IMR-90 (cell line): ENCODE measurements around the gene ELMO1. TPM values are rescaled to one million over a fixed set of nuclear protein-coding genes. Genes with fewer than 3 reads are reported as not detected.

Experiments
- ATAC-seq: fragments of 200-7000 bp; cut with Tn5 transposase; 2 replicates; pipeline ENCODE4 v1.9.1; 2020; ENCODE audit warnings: low read depth, mild to moderate bottlenecking, moderate library complexity
- BruUV-seq: library from RNA; stranded (reverse); fragments of 400-500 nt; replicated peaks from 2 replicates; lab custom pipeline; 2021; lab: Mats Ljungman, UMichigan
- CTCF ChIA-PET: fragments of 300-600 bp; formaldehyde crosslinking; extraction: SDS; loops from one replicate; lab custom pipeline; 2021; ENCODE audit warnings: antibody characterized with exemption; lab: Yijun Ruan, JAX
- POLR2A ChIA-PET: fragments of 300-600 bp; sonication (Branson Sonifier 250); formaldehyde crosslinking; loops from one replicate; lab custom pipeline; 2022; ENCODE audit warnings: antibody characterized with exemption; ENCODE audit not compliant: unreplicated experiment; lab: Charles Lee
- DNase-seq: peaks from one replicate; pipeline ENCODE4 v3.0.0; 2013
- H2AFZ ChIP-seq: replicated peaks from 2 replicates; pipeline ENCODE3; 2013; ENCODE audit warnings: low read length, mild to moderate bottlenecking; ENCODE audit not compliant: poor library complexity
- H2AK5ac ChIP-seq: 2 replicates; pipeline ENCODE4 v1.6.1; 2013; ENCODE audit warnings: low read depth, low read length, inconsistent platforms
- H2AK9ac ChIP-seq: replicated peaks from 2 replicates; pipeline ENCODE3; 2013; ENCODE audit warnings: mild to moderate bottlenecking, low read depth, low read length, moderate library complexity; ENCODE audit not compliant: poor library complexity
- H2BK120ac ChIP-seq: 2 replicates; pipeline ENCODE4 v1.6.1; 2013; ENCODE audit warnings: low read depth, low read length, inconsistent platforms
- H2BK15ac ChIP-seq: 3 replicates; pipeline ENCODE4 v1.6.1; 2013; ENCODE audit warnings: low read depth, low read length, inconsistent platforms
- H2BK20ac ChIP-seq: 2 replicates; pipeline ENCODE4 v1.6.1; 2013; ENCODE audit warnings: low read depth, mild to moderate bottlenecking, inconsistent platforms, low read length, moderate library complexity
- H2BK5ac ChIP-seq: 2 replicates; pipeline ENCODE4 v1.6.1; 2013; ENCODE audit warnings: mild to moderate bottlenecking, low read depth, low read length, inconsistent platforms; ENCODE audit not compliant: poor library complexity, severe bottlenecking
- H3K14ac ChIP-seq: replicated peaks from 2 replicates; pipeline ENCODE4 v1.6.1; 2013; ENCODE audit warnings: low read depth, low read length, inconsistent platforms
- H3K18ac ChIP-seq: 2 replicates; pipeline ENCODE4 v1.6.1; 2013; ENCODE audit warnings: low read depth, low read length, control low read depth
- H3K23ac ChIP-seq: 2 replicates; pipeline ENCODE4 v1.6.1; 2013; ENCODE audit warnings: low read depth, low read length, inconsistent platforms
- H3K27ac ChIP-seq: 2 replicates; pipeline ENCODE4 v1.5.1; 2013; ENCODE audit warnings: mild to moderate bottlenecking, control low read depth, low read length; ENCODE audit not compliant: insufficient read depth
- H3K27me3 ChIP-seq: 2 replicates; pipeline ENCODE4 v1.6.1; 2013; ENCODE audit warnings: low read length; ENCODE audit not compliant: control insufficient read depth, insufficient read depth
- H3K36me3 ChIP-seq: 2 replicates; pipeline ENCODE4 v1.6.1; 2013; ENCODE audit warnings: low read length, mixed read lengths; ENCODE audit not compliant: control insufficient read depth, insufficient read depth
- H3K4ac ChIP-seq: 2 replicates; pipeline ENCODE4 v1.6.1; 2013; ENCODE audit warnings: low read depth, low read length, inconsistent platforms
- H3K4me1 ChIP-seq: 2 replicates; pipeline ENCODE4 v1.6.1; 2013; ENCODE audit warnings: low read length, mixed read lengths; ENCODE audit not compliant: control insufficient read depth, insufficient read depth
- H3K4me2 ChIP-seq: 2 replicates; pipeline ENCODE4 v1.6.1; 2013; ENCODE audit warnings: low read depth, mild to moderate bottlenecking, control low read depth, low read length, moderate library complexity
- H3K4me3 ChIP-seq: 2 replicates; pipeline ENCODE4 v1.5.1; 2013; ENCODE audit warnings: low read depth, mild to moderate bottlenecking, control low read depth, low read length, moderate library complexity; ENCODE audit not compliant: insufficient read depth
- H3K56ac ChIP-seq: 2 replicates; pipeline ENCODE4 v1.6.1; 2013; ENCODE audit warnings: low read length, inconsistent platforms; ENCODE audit not compliant: insufficient read depth; ENCODE audit errors: extremely low read depth
- H3K79me1 ChIP-seq, 2 experiments: 2 replicates each; pipeline ENCODE4 v1.6.1; 2013; ENCODE audit warnings: low read length in 2 of 2, inconsistent platforms in 1 of 2, low read depth in 1 of 2
- H3K9ac ChIP-seq: 2 replicates; pipeline ENCODE4 v1.6.1; 2013; ENCODE audit warnings: low read depth, low read length, control low read depth
- H3K9me1 ChIP-seq: 2 replicates; pipeline ENCODE4 v1.6.1; 2013; ENCODE audit warnings: low read length, inconsistent platforms; ENCODE audit not compliant: insufficient read depth
- H3K9me3 ChIP-seq: 2 replicates; pipeline ENCODE4 v1.6.1; 2013; ENCODE audit warnings: low read length; ENCODE audit not compliant: control insufficient read depth, insufficient read depth
- H4K20me1 ChIP-seq: 2 replicates; pipeline ENCODE4 v1.6.1; 2013; ENCODE audit warnings: low read length, inconsistent platforms; ENCODE audit not compliant: insufficient read depth
- H4K5ac ChIP-seq: 2 replicates; pipeline ENCODE4 v1.6.1; 2013; ENCODE audit warnings: mild to moderate bottlenecking, low read depth, low read length, control low read depth
- H4K8ac ChIP-seq, 2 experiments: 2 replicates each; pipeline ENCODE4 v1.6.1; 2013; ENCODE audit warnings: low read depth in 2 of 2, low read length in 2 of 2, control low read depth in 1 of 2, inconsistent platforms in 1 of 2
- H4K91ac ChIP-seq: 2 replicates; pipeline ENCODE4 v1.6.1; 2013; ENCODE audit warnings: low read depth, low read length, inconsistent platforms; ENCODE audit not compliant: insufficient read depth
- CEBPB ChIP-seq: IDR thresholded peaks from 2 replicates; pipeline ENCODE4 v1.6.1; 2012; ENCODE audit warnings: low read depth, low read length, improper control_type of control experiment
- MAFK ChIP-seq: IDR thresholded peaks from 2 replicates; pipeline ENCODE4 v1.6.1; 2012; ENCODE audit warnings: low read depth, low read length, improper control_type of control experiment
- MAZ ChIP-seq: IDR thresholded peaks from 2 replicates; pipeline ENCODE4 v1.6.1; 2012; ENCODE audit warnings: low read depth, mild to moderate bottlenecking, low read length, improper control_type of control experiment, moderate library complexity, borderline replicate concordance
- RCOR1 ChIP-seq: IDR thresholded peaks from 2 replicates; pipeline ENCODE4 v1.6.1; 2012; ENCODE audit warnings: mild to moderate bottlenecking, low read length, improper control_type of control experiment; ENCODE audit not compliant: insufficient replicate concordance
- WGBS, 2 experiments: methylation state at CpG; one replicate each; pipeline versions ENCODE4 v1.1.5 to v1.1.7; 2013; ENCODE audit warnings: missing lambda C conversion rate in 2 of 2; ENCODE audit not compliant: insufficient read length in 1 of 2; ENCODE audit errors: extremely low coverage in 2 of 2; 5-methylcytosine and 5-hydroxymethylcytosine counted together
- dilution Hi-C: fragments of 300-500 bp; cut with HindIII; formaldehyde crosslinking; loops from one replicate; pipeline ENCODE4 v1.14.3; 2018; ENCODE audit warnings: low sequenced_read_pairs; ENCODE audit not compliant: unreplicated experiment
- in situ Hi-C: fragments of 300-500 bp; cut with MboI; formaldehyde crosslinking; loops from 3 replicates; pipeline ENCODE4 v1.14.3; 2019; ENCODE audit warnings: low sequenced_read_pairs, inconsistent platforms, mixed read lengths
- intact Hi-C: fragments of 100-400 bp; cut with micrococcal nuclease; formaldehyde crosslinking; loops from 2 replicates; pipeline ENCODE4 v1.10.0; 2022
- polyA plus RNA-seq, 3 experiments: library from polyadenylated mRNA; depleted of rRNA; stranded (reverse); fragments of >200 nt; gene quantifications; 2 replicates each; pipeline ENCODE4 v1.2.3, GENCODE V29; 2012; ENCODE audit warnings: low replicate concordance in 1 of 3
- total RNA-seq: library from RNA; depleted of rRNA; stranded (reverse); fragments of >200 nt; gene quantifications from 2 replicates; pipeline ENCODE4 v1.2.3, GENCODE V29; 2012
- TF ChIP-seq, protein P1 (sequence below): conservative IDR thresholded peaks from 2 replicates; pipeline ENCODE4 v1.5.1; 2012; ENCODE audit warnings: mild to moderate bottlenecking, low read depth, low read length, improper control_type of control experiment
- TF ChIP-seq, protein P2 (sequence below): fragments of 150-350 bp; IDR thresholded peaks from 2 replicates; pipeline ENCODE4 v1.6.1; 2017; ENCODE audit warnings: mild to moderate bottlenecking, antibody characterized with exemption, low read length, low read depth

Gene ELMO1
- total and polyA plus RNA-seq, 2 of the 4 experiments (the other 2 are of a cell fraction): 0.03 TPM; not detected in 1

DNA sequence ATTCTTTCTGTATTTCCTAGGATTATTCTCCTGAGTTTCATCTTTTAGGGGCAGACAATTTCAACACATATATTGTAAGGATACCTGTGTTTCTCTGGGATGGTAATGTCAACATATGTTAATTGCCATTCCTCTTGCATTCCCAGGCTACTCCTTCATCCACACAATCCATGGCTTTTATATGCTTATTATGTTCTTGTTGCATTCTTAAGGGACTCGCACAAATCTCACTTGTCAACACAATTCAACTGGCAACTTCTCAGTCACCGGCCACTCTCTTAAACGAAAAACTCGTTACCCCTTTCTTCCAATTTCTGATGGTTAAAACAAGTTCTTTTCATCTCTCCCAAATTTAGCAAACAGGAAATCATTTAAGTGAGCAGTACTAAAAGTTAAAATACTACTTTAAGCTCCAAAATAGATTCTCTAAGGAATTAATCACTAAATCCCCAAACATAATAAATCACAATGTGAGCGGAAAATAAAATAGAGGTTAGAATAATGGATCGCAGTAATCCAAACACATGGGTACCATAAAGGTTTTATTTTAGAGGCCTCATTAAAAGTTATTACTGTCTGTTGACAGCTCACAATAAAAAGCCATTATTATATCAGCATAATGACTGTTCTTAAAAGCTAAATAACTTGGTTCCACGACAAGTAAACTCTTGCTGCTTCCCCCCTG, 223.2 kb downstream of the ELMO1 start:
- Histone ChIP-seq H2BK15ac (no peak overlapping the region), H3K23ac (no peak overlapping the region), H3K79me1 (no peaks in the 10 kb centered on the region), H2AK5ac (no peak overlapping the region), H3K4me1 (no peaks in the 10 kb centered on the region), H2BK5ac (no peak overlapping the region), H3K27ac (no peak overlapping the region), H2BK120ac (no peak overlapping the region), H2AK9ac (no peak overlapping the region), H3K18ac (no peak overlapping the region), H3K4me2 (no peak overlapping the region), H4K91ac (no peak overlapping the region), H3K9ac (no peak overlapping the region), H3K27me3 (no peaks in the 10 kb centered on the region), H3K9me1 (no peaks in the 10 kb centered on the region), H4K8ac (no peak overlapping the region), H2AFZ (no peak overlapping the region), H3K56ac (no peak overlapping the region), H2BK20ac (no peak overlapping the region), H4K20me1 (no peaks in the 10 kb centered on the region), H3K14ac (no peak overlapping the region), H3K4ac (no peak overlapping the region), H4K5ac (no peak overlapping the region), H3K36me3 (no peaks in the 10 kb centered on the region), H3K4me3 (no peak overlapping the region), H3K9me3 (no peaks in the 10 kb centered on the region)
- intact Hi-C loops (no loop called here), in situ Hi-C loops (no loop called here), dilution Hi-C loops (no loop called here)
- TF ChIP-seq CEBPB (no peak), MAFK (no peak), MAZ (no peak), RCOR1 (no peak)
- TF ChIP-seq, protein P1, sequence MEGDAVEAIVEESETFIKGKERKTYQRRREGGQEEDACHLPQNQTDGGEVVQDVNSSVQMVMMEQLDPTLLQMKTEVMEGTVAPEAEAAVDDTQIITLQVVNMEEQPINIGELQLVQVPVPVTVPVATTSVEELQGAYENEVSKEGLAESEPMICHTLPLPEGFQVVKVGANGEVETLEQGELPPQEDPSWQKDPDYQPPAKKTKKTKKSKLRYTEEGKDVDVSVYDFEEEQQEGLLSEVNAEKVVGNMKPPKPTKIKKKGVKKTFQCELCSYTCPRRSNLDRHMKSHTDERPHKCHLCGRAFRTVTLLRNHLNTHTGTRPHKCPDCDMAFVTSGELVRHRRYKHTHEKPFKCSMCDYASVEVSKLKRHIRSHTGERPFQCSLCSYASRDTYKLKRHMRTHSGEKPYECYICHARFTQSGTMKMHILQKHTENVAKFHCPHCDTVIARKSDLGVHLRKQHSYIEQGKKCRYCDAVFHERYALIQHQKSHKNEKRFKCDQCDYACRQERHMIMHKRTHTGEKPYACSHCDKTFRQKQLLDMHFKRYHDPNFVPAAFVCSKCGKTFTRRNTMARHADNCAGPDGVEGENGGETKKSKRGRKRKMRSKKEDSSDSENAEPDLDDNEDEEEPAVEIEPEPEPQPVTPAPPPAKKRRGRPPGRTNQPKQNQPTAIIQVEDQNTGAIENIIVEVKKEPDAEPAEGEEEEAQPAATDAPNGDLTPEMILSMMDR: no peak
- TF ChIP-seq, protein P2, sequence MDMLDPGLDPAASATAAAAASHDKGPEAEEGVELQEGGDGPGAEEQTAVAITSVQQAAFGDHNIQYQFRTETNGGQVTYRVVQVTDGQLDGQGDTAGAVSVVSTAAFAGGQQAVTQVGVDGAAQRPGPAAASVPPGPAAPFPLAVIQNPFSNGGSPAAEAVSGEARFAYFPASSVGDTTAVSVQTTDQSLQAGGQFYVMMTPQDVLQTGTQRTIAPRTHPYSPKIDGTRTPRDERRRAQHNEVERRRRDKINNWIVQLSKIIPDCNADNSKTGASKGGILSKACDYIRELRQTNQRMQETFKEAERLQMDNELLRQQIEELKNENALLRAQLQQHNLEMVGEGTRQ: no peak
- DNase-seq (no peak), ATAC-seq (no peak)
- POLR2A ChIA-PET: no interaction called here
- 20% methylated on average over 1 of the region's 7 CpGs; no CpG with 5 or more reads in 1 of the 2 experiments for WGBS, 2 experiments
- no TSS peak for BruUV-seq
- CTCF ChIA-PET: no interaction called here
